ENCODE data around the gene ARHGEF16. TPM values are rescaled to one million over a fixed set of nuclear protein-coding genes. Genes with fewer than 3 reads are reported as not detected.

ARHGEF16 gene
- total and polyA plus RNA-seq, 2 donors (not counting 1 experiment from before 2014, with no cell fraction given) = 0.13 to 0.22 TPM

DNA sequence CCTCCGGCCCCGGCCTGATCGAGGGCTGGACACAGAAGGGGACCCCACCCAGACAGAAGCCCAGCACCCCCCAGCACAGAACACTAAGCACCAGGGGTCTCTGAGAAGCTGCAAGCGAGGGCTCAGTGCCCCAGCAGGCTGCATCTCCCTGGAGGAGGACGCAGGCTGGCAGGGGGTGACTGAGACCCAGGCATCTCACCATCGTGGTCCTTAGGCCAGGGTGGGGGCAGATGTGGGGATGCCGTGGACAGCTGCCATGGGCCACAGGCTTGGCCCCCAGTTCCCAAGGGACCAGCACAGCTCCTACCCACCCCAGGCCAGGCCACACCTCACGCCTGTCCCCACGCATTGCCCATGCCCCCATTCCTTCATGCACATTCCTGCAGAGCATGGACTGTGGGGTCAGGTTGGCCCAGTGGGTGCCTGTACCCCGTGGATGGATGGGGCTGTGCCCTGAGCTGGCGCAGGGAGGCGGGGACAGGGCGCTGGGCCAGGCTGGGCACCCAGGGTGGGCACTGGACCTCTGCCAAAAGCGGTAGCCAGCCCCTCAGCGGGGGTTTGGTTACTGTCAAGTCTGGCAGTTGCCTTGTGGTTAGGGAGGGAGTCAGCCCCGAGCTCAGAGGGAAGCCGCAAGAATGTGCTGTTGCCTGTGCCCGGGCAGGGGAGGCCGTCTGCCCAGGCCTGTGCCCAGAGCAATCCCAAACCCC is 61.5 kb downstream of the ARHGEF16 start:
- no peak overlapping the region for H3K9ac ChIP-seq (ENCODE audit: low read length)
- intact Hi-C loops (cut with micrococcal nuclease) = no loop called here
- POLR2A ChIA-PET = no interaction called here
- H3K4me1 ChIP-seq (ENCODE audit: control insufficient read depth in 2 of 2, insufficient read depth in 2 of 2, low read length in 2 of 2) = no peaks in the 10 kb centered on the region
- Mint-ChIP-seq H3K9me3 (ENCODE audit: insufficient read depth) (no peaks in the 10 kb centered on the region), H3K4me3 (no peak overlapping the region), H3K27me3 (no peaks in the 10 kb centered on the region), H3K4me1 (no peaks in the 10 kb centered on the region), H3K27ac (no peak overlapping the region)
- DNase-seq = no peak
- no peak overlapping the region for H3K4me3 ChIP-seq (ENCODE audit: control extremely low read depth in 1 of 5, extremely low read depth in 1 of 5, insufficient read depth in 1 of 5, low read depth in 2 of 5, low read length in 4 of 5)
- H3K79me2 ChIP-seq (ENCODE audit: control insufficient read depth, insufficient read depth, low read length) = peaks cover 11% of the 10 kb centered on the region
- H3K27ac ChIP-seq (ENCODE audit: low read length in 2 of 2) = no peak overlapping the region
- H2AFZ ChIP-seq (ENCODE audit: insufficient read depth, low read depth, low read length, poor library complexity, severe bottlenecking) = no peak overlapping the region
- H3K4me2 ChIP-seq (replicated peaks; ENCODE audit: low read depth, low read length, poor library complexity, severe bottlenecking) = no peak overlapping the region
- peaks cover 69% of the 10 kb centered on the region for H4K20me1 ChIP-seq (ENCODE audit: control insufficient read depth, insufficient read depth, low read length, poor library complexity, severe bottlenecking)
- peaks cover 0 to 21% (median 0%) of the 10 kb centered on the region in 3 donors for H3K9me3 ChIP-seq (ENCODE audit: control extremely low read depth in 1 of 3, control insufficient read depth in 2 of 3, insufficient read depth in 1 of 3, low read length in 2 of 3)
- no peak for ATAC-seq (ENCODE audit: low read depth)
- TF ChIP-seq EZH2 (IDR thresholded peaks at IDR 0.05; ENCODE audit: borderline replicate concordance, insufficient read depth, low read depth, low read length, poor library complexity, severe bottlenecking) = no peak
- TF ChIP-seq, protein P1, sequence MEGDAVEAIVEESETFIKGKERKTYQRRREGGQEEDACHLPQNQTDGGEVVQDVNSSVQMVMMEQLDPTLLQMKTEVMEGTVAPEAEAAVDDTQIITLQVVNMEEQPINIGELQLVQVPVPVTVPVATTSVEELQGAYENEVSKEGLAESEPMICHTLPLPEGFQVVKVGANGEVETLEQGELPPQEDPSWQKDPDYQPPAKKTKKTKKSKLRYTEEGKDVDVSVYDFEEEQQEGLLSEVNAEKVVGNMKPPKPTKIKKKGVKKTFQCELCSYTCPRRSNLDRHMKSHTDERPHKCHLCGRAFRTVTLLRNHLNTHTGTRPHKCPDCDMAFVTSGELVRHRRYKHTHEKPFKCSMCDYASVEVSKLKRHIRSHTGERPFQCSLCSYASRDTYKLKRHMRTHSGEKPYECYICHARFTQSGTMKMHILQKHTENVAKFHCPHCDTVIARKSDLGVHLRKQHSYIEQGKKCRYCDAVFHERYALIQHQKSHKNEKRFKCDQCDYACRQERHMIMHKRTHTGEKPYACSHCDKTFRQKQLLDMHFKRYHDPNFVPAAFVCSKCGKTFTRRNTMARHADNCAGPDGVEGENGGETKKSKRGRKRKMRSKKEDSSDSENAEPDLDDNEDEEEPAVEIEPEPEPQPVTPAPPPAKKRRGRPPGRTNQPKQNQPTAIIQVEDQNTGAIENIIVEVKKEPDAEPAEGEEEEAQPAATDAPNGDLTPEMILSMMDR (IDR thresholded peaks at IDR 0.05) = no peak
- 29% methylated on average over 12 of the region's 19 CpGs for WGBS (ENCODE audit: insufficient coverage)
- CTCF ChIA-PET = no interaction called here
- H3K27me3 ChIP-seq (replicated peaks in 1 of 4; ENCODE audit: control extremely low read depth in 1 of 4, control insufficient read depth in 3 of 4, insufficient read depth in 4 of 4, low read length in 3 of 4) = no peaks in the 10 kb centered on the region
- no peaks in the 10 kb centered on the region for H3K36me3 ChIP-seq (replicated peaks in 1 of 2; ENCODE audit: control extremely low read depth in 1 of 2, control insufficient read depth in 1 of 2, extremely low read depth in 1 of 2, insufficient read depth in 2 of 2, low read length in 1 of 2)

- Histone ChIP-seq H3K4me1 (ENCODE audit: control insufficient read depth in 2 of 2, insufficient read depth in 2 of 2, low read length in 2 of 2) (no peaks in the 10 kb centered on the region), H3K9ac (ENCODE audit: low read length) (no peak overlapping the region), H4K20me1 (ENCODE audit: control insufficient read depth, insufficient read depth, low read length, poor library complexity, severe bottlenecking) (peaks cover 69% of the 10 kb centered on the region), H3K36me3 (replicated peaks in 1 of 2; ENCODE audit: control extremely low read depth in 1 of 2, control insufficient read depth in 1 of 2, extremely low read depth in 1 of 2, insufficient read depth in 2 of 2, low read length in 1 of 2) (no peaks in the 10 kb centered on the region), H3K4me2 (replicated peaks; ENCODE audit: low read depth, low read length, poor library complexity, severe bottlenecking) (no peak overlapping the region), H3K27ac (ENCODE audit: low read length in 2 of 2) (no peak overlapping the region), H3K4me3 (ENCODE audit: control extremely low read depth in 1 of 5, extremely low read depth in 1 of 5, insufficient read depth in 1 of 5, low read depth in 2 of 5, low read length in 4 of 5) (no peak overlapping the region), H3K27me3 (replicated peaks in 1 of 4; ENCODE audit: control extremely low read depth in 1 of 4, control insufficient read depth in 3 of 4, insufficient read depth in 4 of 4, low read length in 3 of 4) (no peaks in the 10 kb centered on the region), H3K79me2 (ENCODE audit: control insufficient read depth, insufficient read depth, low read length) (peaks cover 11% of the 10 kb centered on the region), H2AFZ (ENCODE audit: insufficient read depth, low read depth, low read length, poor library complexity, severe bottlenecking) (no peak overlapping the region), H3K9me3 (ENCODE audit: control extremely low read depth in 1 of 3, control insufficient read depth in 2 of 3, insufficient read depth in 1 of 3, low read length in 2 of 3) (peaks cover 0 to 18% (median 0%) of the 10 kb centered on the region in 3 donors)
- ATAC-seq (ENCODE audit: low read depth) (no peak), DNase-seq (no peak)
- 67% methylated on average over 15 of the region's 15 CpGs for WGBS (ENCODE audit: insufficient coverage)
- Mint-ChIP-seq H3K27ac (no peak overlapping the region), H3K9me3 (ENCODE audit: insufficient read depth) (no peaks in the 10 kb centered on the region), H3K4me3 (no peak overlapping the region), H3K4me1 (no peaks in the 10 kb centered on the region), H3K27me3 (no peaks in the 10 kb centered on the region)
- POLR2A ChIA-PET = no interaction called here
- intact Hi-C loops (cut with micrococcal nuclease) = no loop called here
- TF ChIP-seq, protein P1 (IDR thresholded peaks at IDR 0.05) = no peak
- TF ChIP-seq EZH2 (IDR thresholded peaks at IDR 0.05; ENCODE audit: borderline replicate concordance, insufficient read depth, low read depth, low read length, poor library complexity, severe bottlenecking) = no peak
- CTCF ChIA-PET = no interaction called here
Observed at GRCh38 chr1:3516481-3516869, 62.0 kb downstream of the ARHGEF16 start.
